ENCODE measurements around the gene FBLN1. TPM values are rescaled to one million over a fixed set of nuclear protein-coding genes. Genes with fewer than 3 reads are reported as not detected.
"Not testable (repeated sequence)": the region's sequence is repeated elsewhere in the genome, so short reads cannot be mapped to it uniquely, and the experiment has no call there.

FBLN1 gene
- total RNA-seq, 1 donor from 2014 or later: 186 TPM

DNA sequence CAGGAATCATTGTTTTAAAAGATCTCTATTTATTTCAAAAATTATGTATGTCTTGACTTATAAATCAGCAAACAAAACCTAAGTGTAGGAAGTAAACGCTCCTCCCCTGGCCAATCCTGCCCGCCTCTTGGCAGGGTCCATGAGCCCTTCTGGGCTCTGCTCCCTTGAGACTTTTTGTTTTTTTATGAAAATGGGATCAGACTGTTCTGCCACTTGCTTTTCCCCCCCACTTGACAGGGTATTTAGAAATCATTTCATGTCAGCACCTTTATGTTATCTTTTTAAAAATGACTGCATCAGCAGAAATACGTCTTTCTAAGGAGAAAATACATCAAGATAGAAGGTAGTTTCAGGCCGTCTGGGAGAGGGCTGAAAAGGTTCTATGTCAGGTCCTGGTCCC is 35.6 kb downstream of the FBLN1 start:
- DNase-seq (ENCODE audit: low spot score): no peak
- TF ChIP-seq, protein P1, sequence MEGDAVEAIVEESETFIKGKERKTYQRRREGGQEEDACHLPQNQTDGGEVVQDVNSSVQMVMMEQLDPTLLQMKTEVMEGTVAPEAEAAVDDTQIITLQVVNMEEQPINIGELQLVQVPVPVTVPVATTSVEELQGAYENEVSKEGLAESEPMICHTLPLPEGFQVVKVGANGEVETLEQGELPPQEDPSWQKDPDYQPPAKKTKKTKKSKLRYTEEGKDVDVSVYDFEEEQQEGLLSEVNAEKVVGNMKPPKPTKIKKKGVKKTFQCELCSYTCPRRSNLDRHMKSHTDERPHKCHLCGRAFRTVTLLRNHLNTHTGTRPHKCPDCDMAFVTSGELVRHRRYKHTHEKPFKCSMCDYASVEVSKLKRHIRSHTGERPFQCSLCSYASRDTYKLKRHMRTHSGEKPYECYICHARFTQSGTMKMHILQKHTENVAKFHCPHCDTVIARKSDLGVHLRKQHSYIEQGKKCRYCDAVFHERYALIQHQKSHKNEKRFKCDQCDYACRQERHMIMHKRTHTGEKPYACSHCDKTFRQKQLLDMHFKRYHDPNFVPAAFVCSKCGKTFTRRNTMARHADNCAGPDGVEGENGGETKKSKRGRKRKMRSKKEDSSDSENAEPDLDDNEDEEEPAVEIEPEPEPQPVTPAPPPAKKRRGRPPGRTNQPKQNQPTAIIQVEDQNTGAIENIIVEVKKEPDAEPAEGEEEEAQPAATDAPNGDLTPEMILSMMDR (IDR thresholded peaks at IDR 0.05): no peak
- Mint-ChIP-seq H3K27ac (ENCODE audit: unreplicated experiment) (peak overlapping the region; percentile 86), H3K27me3 (ENCODE audit: low read depth) (no peaks in the 10 kb centered on the region), H3K4me3 (ENCODE audit: unreplicated experiment) (peak overlapping the region; percentile 39), H3K36me3 (ENCODE audit: low read depth) (peaks cover 21% of the 10 kb centered on the region), H3K9me3 (ENCODE audit: low read depth) (no peaks in the 10 kb centered on the region), H3K4me1 (ENCODE audit: low read depth) (peaks cover 46% of the 10 kb centered on the region)

- DNase-seq (ENCODE audit: low spot score): no peak
- TF ChIP-seq, protein P1 (IDR thresholded peaks at IDR 0.05): no peak
- Mint-ChIP-seq H3K27ac (ENCODE audit: unreplicated experiment) (no peak overlapping the region), H3K27me3 (ENCODE audit: low read depth) (no peaks in the 10 kb centered on the region), H3K4me1 (ENCODE audit: low read depth) (peaks cover 37% of the 10 kb centered on the region), H3K4me3 (ENCODE audit: unreplicated experiment) (no peak overlapping the region), H3K36me3 (ENCODE audit: low read depth) (peaks cover 19% of the 10 kb centered on the region), H3K9me3 (ENCODE audit: low read depth) (no peaks in the 10 kb centered on the region)
These were observed 37.4 kb downstream of the FBLN1 start for GRCh38 chr22:45540122-45540521.

DNA sequence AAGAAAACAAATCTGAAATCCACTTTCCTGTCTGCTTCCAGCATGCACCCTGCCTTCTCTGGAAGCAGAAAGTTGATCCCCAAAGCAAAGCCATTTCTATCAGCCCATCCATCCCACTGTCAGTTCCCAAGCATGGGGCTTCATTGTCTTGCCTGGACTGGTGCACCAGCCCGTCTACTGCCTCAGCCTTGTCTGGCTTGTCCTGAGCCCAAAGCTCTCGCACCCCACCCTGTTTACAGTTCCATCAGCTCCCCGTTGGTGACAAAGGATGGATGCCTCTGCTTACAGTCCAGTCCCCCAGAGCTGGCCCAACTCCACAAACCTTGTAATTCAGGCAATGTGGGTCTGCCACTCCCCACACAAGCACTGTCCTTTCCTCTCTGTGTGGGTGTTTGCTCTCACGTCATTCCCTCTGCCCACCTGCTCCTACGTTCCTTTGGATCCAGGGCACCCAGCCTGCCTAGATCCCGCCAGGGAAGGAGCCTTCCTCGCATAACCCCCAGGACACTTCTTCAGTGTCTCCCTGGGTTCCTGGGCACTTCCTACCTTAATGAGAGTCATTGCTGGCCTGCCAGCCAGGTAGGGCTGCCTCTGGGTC is 38.8 kb downstream of the FBLN1 start:
- Mint-ChIP-seq H3K27me3 (ENCODE audit: low read depth) (no peaks in the 10 kb centered on the region), H3K9me3 (ENCODE audit: low read depth) (no peaks in the 10 kb centered on the region), H3K4me3 (ENCODE audit: unreplicated experiment) (no peak overlapping the region), H3K27ac (ENCODE audit: unreplicated experiment) (no peak overlapping the region), H3K4me1 (ENCODE audit: low read depth) (peaks cover 35% of the 10 kb centered on the region), H3K36me3 (ENCODE audit: low read depth) (peaks cover 20% of the 10 kb centered on the region)
- TF ChIP-seq, protein P1 (IDR thresholded peaks at IDR 0.05): no peak
- DNase-seq (ENCODE audit: low spot score): no peak

- Mint-ChIP-seq H3K4me1 (ENCODE audit: low read depth) (peaks cover 30% of the 10 kb centered on the region), H3K27ac (ENCODE audit: unreplicated experiment) (no peak overlapping the region), H3K9me3 (ENCODE audit: low read depth) (no peaks in the 10 kb centered on the region), H3K36me3 (ENCODE audit: low read depth) (peaks cover 22% of the 10 kb centered on the region), H3K27me3 (ENCODE audit: low read depth) (no peaks in the 10 kb centered on the region), H3K4me3 (ENCODE audit: unreplicated experiment) (no peak overlapping the region)
- TF ChIP-seq, protein P1 (IDR thresholded peaks at IDR 0.05): no peak
- DNase-seq (ENCODE audit: low spot score): no peak
These were observed 39.4 kb downstream of the FBLN1 start for GRCh38 chr22:45542001-45542520.

DNA sequence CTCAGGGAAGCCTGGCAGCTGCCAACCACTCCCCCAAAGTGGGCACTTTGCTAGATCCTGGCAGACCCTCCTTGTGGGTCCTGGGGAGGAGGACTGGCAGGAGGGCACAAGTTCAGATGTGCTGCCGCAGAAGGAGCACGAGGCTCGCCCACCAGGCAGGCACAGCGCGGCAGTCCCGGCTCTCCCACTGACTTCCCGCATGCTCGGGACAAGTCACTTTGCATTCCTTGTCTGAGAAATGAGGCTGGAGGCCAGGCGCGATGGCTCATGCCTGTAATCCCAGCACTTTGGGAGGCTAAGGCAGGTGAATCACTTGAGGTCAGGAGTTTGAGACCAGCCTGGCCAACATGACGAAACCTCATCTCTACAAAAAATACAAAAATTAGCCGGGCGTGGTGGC is 40.1 kb downstream of the FBLN1 start:
- not testable (repeated sequence) for H3K27ac Mint-ChIP-seq (ENCODE audit: unreplicated experiment); H3K27me3 Mint-ChIP-seq (ENCODE audit: low read depth); H3K4me3 Mint-ChIP-seq (ENCODE audit: unreplicated experiment); DNase-seq (ENCODE audit: low spot score); H3K9me3 Mint-ChIP-seq (ENCODE audit: low read depth)
- Mint-ChIP-seq H3K36me3 (ENCODE audit: low read depth) (peaks cover 24% of the 10 kb centered on the region), H3K4me1 (ENCODE audit: low read depth) (peaks cover 23% of the 10 kb centered on the region)

DNA sequence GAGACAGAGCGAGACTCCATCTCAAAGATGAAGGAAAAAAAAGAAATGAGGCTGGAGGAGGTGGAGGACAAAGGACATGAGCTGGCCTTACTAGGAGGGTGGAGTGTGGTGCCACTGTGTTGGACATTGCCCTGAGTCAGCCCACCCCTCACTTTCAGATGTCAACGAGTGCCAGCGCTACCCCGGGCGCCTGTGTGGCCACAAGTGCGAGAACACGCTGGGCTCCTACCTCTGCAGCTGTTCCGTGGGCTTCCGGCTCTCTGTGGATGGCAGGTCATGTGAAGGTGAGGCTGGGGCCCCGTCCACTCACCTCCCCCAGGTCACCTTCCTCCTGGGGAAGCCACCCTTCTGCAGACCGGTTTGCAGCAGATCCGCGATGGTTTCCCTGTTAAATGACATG is 40.6 kb downstream of the FBLN1 start:
- H3K27ac Mint-ChIP-seq (ENCODE audit: unreplicated experiment): peak overlapping the region; percentile 17
- peaks cover 18% of the 10 kb centered on the region for H3K4me1 Mint-ChIP-seq (ENCODE audit: low read depth)
- no peaks in the 10 kb centered on the region for H3K9me3 Mint-ChIP-seq (ENCODE audit: low read depth)
- no peak for DNase-seq (ENCODE audit: low spot score)
- no peaks in the 10 kb centered on the region for H3K27me3 Mint-ChIP-seq (ENCODE audit: low read depth)
- TF ChIP-seq, protein P1 (IDR thresholded peaks at IDR 0.05): no peak
- no peak overlapping the region for H3K4me3 Mint-ChIP-seq (ENCODE audit: unreplicated experiment)
- H3K36me3 Mint-ChIP-seq (ENCODE audit: low read depth): peaks cover 26% of the 10 kb centered on the region

All from chondrocyte (in vitro differentiated cells).